Breast epithelium (tissue), 3 donors: ENCODE measurements around the gene BPIFB3.

ENCODE experiments used
- POLR2A ChIP-seq: fragments of 450-650 bp; IDR thresholded peaks from one replicate; pipeline ENCODE4 v1.6.1; 2016; ENCODE audit warnings: antibody characterized with exemption, mild to moderate bottlenecking, moderate library complexity
- TF ChIP-seq, protein P1 (sequence below), 3 donors: fragments of 450-650 bp; IDR thresholded peaks; one replicate each; pipeline ENCODE4 v1.5.1; 2016 to 2017; ENCODE audit warnings: antibody characterized with exemption in 3 of 3, mild to moderate bottlenecking in 3 of 3, moderate library complexity in 3 of 3

DNA sequence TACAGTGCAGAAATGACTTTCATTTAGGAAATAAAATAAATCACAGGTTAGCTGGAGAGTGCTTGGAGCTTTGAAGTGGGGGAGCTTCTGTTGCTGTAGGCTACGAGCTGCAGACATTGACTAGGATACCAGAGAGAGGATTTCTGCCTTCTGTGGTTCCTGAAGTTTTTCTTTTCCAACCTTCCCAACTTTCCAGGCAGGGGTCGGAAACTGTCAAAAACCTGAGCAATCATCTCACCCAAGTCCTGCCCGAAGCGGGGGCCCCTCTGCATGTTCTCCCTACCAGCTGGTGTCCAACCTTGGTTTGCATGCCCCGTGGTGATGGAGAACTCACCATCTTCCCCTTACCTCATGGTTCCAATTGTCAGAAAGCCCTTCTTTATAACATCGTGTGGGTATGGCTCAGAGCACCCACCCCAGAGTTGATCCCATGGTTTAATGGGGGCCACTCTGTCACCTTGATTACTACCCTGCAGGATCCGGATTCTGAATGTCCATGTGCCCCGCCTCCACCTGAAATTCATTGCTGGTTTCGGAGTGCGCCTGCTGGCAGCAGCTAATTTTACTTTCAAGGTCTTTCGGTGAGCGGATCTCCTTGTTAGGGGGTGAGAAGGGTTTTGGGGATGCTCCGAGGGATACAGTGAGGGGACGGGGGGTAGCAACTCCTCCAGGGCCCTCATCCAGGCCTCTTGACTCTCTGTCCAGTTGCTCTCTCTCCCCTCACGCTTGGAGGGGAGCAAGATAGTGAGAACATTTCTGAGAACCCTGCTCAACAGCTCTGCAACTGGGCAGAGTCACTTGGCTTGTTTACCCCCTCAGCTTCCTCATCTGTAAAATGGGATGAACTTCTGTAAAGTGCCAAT, 41.1 kb upstream of the BPIFB3 start:
- TF ChIP-seq, protein P1, sequence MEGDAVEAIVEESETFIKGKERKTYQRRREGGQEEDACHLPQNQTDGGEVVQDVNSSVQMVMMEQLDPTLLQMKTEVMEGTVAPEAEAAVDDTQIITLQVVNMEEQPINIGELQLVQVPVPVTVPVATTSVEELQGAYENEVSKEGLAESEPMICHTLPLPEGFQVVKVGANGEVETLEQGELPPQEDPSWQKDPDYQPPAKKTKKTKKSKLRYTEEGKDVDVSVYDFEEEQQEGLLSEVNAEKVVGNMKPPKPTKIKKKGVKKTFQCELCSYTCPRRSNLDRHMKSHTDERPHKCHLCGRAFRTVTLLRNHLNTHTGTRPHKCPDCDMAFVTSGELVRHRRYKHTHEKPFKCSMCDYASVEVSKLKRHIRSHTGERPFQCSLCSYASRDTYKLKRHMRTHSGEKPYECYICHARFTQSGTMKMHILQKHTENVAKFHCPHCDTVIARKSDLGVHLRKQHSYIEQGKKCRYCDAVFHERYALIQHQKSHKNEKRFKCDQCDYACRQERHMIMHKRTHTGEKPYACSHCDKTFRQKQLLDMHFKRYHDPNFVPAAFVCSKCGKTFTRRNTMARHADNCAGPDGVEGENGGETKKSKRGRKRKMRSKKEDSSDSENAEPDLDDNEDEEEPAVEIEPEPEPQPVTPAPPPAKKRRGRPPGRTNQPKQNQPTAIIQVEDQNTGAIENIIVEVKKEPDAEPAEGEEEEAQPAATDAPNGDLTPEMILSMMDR (IDR thresholded peaks at IDR 0.05), result no peak
- TF ChIP-seq POLR2A, result no peak
